T-helper 1 cell (primary cell): ENCODE results near the gene ACTL8.

Experiments
- DNase-seq, 5 donors: peaks; one replicate each; pipeline ENCODE4 v3.0.0-alpha.2; 2012 to 2020
- total RNA-seq, 4 donors: gene quantifications; one replicate each; lab custom pipeline; 2026; lab: John Stamatoyannopoulos, UW

Gene ACTL8, protein sequence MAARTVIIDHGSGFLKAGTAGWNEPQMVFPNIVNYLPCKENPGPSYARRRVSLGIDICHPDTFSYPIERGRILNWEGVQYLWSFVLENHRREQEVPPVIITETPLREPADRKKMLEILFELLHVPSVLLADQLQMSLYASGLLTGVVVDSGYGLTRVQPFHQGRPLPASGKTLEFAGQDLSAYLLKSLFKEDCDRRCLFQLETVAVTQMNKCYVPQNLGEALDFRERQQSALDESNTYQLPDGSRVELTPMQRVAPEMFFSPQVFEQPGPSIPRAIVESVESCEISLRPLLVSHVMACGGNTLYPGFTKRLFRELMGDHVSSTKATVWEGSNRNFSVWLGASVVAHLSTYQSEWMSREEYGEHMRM
- total RNA-seq: 0 reads per million in 4 donors

DNA sequence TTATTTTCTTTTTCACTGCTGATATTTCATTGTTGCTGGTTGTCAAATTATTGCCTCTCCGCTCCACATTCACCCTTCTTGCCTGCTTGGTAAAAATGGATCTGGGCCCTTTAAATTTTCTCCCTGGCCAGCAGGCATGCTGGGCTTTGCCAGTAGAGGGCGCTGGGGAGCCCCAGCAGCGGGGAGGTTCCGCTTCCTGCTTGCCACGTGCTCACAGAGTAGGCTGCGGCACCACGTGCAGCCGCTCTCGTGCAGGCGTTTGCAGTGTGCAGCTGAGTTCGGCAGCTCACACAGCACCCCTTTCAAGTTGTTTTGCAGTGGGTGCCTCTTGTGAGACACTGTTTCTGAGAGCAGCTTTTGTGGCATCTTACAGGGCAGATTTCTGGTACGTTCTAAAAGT, at the start of gene ACTL8:
Gene ACTL8 (plus strand): TSS at position 214 of the 400 bp plus-strand sequence. CDS start 67,676 bp downstream, outside the sequence.
- no peak for DNase-seq

DNA sequence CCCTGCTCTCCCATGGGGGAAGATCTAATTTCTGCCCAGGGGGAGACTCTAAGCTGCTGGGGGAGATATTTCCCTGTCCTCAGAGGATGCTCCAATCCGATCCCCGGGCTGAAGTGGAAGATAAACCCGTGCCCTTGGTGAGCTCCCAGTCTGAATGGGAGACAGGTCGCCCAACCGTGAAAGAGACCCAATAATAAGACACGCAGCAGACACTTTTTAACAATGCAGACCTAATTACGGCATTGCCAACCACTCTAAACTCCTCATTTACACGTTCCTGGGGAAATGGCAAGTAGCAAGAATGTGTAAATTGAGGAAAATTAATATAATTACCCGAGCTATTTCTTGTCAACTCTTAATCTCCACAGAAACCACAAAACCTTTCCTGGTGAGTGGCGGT, 48.7 kb upstream of the ACTL8 start:
- DNase-seq: no peak

DNA sequence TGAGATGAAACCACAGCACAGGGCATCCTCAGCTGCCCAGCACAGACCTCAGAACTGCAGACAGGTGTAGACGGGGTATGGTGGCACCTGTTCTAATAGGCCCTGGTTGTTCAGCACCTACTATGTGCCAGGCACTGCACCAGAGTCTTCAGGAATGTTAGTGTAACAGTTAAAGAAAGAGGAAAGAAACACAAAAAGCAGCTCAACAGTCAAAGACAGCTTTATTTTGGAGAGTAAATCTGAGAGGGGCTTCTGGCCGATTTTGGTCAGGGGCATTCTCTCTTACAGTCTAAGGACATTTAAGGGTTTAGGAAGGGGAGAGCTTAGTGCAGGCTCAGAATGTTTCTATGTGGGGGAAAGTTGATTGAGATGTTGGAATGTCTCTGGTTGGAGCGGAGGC, 45.2 kb upstream of the ACTL8 start:
- DNase-seq: no peak

DNA sequence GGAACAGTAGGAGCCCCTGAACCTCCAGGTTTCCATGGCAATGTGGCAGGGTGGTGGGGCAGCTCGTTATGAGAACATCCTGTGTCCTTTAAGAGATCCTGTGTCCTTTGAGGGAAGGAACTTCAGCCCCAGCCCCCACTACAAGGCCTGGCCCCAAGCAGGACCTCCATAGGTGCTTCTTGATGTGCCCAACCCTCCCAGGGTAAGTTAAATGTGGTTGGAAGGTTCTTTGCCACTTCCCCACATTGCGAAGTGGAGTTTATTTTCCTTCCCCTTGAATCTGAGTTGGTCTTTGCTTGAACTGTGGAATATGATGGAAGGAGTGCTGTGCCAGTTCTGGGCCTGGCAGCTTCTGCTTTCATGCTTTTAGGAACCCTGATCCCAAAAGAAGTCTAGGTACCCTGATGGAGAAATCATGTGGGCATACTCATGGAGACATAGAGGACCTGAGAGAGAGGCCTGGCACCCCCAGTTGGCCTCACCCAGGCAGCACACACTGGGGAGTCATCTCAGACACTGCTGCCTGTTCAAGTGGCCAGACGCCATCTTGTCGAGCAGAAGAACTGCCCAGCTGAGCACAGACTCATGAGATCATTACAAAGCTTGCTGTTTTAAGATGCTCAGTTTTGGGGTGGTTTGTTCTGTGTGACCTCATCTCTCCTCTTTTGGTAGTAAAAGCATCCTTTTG, 44.1 kb upstream of the ACTL8 start:
- DNase-seq: no peak

DNA sequence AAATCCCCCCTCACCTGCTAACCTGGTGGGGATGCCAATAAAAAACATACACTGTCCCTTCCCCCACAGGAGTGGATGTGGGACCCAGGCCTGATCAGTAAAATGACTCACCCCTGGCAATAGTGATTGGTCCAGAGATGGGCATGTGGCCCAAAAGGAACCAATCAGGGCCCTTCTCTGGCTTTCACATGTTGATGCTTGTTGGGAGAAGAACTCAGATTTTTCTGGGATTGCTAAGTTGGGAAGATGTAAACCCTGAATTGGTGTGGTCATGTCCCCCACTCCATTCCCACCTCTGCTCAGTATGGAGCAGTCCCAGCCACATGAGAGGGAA, 43.6 kb upstream of the ACTL8 start:
- DNase-seq: no peak

DNA sequence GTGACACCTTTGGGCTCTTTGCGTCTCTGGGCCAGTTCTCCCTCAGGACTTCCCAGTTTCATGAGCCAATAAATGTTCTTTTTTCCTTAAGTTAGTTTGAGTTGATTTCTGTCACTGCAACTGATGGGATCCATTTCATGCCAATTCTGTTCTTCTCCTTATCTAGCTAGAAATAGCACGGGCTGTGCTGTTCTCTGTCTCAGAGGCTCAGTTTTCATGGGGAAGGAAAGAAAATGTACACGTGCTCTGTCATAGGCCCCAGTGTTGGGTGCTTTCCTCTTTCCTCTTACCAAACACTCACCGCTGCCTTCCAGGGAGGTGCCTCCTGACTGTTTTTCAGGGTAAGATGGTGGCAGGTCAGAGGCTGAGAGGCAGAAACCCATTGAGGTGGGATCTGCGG, 43.2 kb upstream of the ACTL8 start:
- DNase-seq: no peak

DNA sequence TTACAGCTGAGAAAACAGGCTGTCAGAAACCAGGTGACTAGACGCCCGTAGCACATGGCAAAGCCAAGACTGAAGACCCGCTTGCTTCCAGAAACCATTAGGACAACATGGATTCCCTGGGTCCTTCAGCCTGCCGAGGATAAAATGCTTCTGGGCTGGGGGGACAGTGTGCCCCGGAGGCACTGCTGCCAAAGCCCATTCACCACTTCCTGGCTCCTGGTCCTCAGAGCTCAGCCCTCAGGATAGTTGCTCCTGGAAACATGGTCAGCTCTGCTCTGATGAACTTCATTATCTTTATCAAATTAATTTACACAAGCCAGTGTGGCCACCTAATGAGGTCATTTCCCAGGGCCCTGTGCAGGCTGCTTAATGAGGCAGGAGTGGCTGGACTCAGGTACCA, 41.1 kb upstream of the ACTL8 start:
- no peak for DNase-seq

DNA sequence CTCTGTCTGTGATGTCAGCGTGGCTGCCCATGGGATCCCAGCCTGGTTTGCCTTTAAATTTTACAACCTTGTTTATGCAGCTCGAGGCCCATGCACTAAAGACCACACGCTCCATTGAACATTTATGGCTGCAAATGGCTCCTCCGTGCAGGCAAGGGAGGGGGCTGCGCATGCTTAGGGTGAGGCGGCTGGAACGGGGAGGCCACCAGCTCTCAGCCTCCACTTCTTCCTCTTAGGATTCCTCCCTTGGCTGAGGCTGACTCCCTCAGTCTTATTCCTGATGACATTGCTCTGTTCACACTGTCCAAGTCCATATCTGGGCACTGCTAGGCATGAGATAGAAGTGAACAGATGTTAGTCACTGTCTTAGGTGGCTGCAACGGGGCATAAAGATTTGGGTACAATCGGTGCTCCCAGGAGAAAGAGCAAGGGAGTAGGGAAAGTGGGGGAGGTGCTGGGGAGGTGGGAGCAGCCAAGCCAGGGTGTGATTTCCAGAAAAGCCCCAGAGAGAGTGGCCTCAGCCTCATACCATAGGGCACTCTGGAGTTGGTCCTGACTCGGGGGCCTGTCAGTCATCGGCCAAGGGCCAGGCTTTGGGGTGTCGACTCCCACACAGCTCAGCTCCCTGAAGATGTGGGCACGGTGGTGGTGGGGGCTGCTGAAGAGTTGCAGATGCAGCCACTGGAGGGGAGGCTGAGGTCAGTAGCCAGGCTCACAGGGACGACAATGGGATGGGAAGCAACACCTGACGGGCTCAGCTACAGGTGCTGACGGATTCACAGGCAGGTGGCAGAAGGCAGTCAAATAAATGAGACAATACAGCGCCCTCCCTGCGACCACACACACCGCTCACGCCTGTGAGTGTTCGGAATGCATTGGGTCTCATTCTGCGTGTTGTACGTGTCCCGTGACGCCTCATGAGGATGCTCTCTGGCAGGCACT, 37.3 kb upstream of the ACTL8 start:
- no peak for DNase-seq

DNA sequence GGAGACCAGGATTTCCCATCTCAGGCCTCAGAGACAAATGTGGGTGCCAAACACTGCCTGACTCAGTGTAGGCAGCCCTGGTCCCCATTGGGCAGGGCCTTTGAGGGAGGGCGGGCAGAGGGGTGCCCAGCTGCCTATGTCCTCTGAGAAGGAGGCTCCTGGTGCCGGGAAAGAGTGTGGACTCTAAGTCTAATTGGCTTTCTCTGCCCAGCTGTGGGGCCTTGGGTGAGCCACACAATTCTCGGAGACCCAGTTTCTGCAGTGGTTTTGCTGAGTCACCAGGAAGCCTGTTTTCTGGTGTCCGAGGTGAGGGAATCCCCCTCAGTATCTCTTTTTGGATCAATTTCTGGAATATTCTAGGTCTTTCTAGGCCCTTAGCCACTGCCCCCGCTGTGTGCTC, 35.3 kb upstream of the ACTL8 start:
- DNase-seq: no peak

DNA sequence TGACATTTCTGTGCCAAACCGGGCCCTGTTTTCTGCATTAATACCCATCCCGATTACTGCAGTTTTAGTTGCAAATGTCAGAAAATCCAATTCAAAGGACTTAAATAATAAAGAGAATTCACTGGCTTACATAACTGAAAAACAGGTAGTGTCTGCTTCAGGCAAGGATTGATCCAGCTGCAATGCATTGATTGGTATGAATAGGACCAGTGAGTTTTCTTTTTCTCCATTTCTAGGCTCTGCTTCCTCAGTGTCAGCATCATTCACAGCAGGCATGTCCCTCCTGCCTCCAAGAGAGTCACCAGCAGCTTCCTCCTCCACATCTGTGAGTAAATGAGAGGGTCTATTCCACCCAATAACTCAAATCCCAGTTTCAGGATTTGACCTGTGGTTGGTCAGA, 33.7 kb upstream of the ACTL8 start:
- DNase-seq: no peak

DNA sequence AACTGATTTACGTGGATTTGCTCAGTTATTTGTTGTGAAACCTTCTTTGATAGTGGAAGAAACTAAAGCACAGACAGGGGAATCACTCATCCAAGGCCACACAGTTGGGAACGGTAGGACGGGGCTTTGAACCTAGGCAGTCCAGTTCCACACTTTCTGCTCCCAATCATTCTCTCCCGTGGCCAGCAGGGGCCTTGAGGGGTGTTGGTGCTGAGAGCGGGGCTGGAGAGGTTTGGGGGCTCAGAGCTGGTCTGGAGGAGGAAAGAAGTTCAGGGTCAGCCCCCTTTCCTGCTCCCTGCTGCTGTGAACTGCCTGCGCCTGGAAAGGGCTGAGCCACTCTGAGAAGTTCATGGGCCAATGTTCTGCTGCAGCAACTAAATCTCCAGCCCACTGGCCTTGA, 31.4 kb upstream of the ACTL8 start:
- no peak for DNase-seq

DNA sequence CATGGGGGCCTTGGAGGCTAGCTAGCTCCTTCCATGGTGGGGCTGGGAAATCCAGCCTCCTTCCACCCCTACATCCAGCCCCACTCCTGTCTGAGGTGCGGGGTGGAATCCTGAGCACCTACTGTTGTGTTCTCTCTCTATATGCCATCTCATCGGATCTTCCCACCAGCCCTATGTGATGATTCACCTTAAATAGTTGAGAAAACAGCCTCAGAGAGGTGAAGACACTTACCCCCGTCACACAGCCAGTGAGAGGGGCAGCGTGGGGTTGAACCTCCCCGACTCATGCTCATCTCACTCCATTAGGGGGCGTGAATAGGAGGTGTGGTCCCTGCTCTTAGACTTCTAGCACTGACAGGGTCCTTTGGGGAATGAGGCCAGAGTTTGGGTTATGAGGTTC, 31.0 kb upstream of the ACTL8 start:
- DNase-seq: no peak

DNA sequence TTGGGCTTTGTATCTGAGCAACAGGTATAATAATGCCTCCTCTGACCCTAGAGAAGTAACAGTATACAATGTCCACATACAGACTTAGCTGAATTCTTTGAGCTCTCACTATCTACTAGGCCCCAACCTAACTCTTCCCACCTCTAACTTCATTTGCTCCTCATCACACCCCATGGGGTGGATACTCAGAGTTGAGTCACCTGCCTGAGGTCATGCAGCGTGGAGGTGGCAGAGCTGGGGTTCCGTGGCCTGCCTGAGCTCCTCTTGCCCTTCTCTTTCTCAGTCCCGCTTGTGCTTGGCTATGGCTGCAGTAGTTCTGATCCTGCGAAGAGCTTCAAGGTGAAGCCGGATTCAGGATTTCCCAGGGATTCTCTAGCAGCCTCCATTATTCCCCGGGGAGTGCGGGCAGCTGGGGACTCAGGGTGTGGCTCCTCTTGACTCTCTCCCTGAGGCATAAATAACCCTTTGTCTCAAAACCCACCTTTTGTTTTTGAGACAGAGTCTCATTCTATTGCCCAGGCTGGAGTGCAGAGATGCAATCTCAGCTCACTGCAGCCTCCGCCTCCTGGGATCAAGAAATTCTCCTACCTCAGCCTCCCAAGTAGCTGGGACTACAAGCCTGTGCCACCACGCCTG, 29.9 kb upstream of the ACTL8 start:
- DNase-seq: no peak

DNA sequence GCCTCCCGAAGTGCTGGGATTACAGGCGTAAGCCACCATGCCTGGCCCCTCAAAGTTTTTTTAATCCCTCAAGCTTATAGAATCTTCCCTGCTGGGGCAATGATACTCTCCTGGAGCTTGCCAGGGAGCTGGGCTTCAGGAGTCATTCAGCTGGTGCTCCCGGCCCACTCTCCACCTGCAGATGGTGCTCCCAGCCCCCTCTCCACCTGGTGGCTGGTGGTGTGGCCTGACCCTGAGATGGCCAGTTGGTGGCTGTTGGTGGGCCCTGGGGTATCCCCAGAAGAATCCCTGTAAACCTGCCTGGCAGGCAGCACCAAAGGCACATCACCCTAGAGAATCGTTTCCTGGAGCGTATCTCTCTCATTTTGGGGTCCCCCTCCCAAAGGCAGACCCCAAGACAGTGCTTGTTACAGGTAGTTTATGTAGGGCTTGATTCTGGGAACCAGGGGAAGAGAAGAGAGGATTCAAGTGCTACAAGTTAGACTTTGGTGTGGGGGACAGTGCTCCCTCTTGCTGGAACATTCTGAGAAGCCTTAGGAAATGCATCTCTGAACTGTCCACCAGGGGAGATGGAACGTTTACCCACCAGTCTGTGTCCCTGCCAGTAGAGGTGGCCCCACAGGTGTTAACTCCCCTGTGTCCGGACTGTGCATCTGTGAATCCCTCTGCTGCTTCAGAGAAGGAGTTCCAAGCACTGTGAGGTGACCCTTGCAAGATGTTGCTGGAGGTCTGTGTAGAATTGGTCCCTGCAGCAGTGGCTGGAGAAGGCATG, 29.1 kb upstream of the ACTL8 start:
- DNase-seq: no peak

DNA sequence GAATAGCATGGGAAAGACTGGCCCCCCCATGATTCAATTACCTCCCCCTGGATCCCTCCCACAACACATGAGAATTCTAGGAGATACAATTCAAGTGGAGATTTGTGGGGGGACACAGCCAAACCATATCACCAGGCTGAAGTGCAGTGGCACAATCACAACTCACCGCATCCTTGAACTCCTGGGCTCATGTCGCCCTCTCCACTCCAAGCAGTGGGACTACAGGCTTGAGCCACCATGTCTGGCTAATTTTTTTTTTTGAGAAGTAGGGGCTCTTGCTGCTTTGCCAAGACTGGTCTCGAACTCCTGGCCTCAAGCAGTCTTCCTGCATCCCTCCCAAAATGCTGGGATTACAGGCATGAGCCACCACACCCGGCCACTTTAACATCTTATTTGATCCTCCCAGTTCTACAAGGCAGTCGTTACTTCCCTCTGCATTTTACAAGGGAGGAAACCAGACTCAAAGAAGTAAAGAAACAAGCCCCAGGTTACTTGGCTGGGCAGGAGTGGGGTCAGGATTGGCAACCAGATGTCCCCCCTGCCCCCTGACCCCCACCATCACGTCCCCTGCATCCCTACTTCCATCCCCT, 26.9 kb upstream of the ACTL8 start:
- no peak for DNase-seq

DNA sequence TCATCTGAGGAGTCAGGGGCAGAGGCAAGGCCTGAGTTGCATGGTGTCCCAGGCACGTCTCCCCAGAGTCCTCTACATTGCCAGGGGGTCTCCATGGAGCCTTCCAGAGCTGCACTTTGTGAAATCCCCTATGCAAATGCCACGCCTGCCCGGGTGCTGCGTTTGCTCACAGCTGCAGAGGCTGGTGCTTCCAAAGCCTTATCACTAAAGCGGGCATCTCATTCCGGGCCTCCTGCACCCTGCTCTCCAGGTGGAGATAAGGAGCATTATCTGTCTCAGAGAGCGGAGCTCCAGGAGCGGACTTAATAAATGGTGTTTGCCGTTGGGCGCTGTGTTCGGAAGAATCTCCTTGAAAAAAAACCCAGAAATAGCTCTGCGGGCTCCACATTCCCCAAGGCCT, 25.9 kb upstream of the ACTL8 start:
- no peak for DNase-seq

DNA sequence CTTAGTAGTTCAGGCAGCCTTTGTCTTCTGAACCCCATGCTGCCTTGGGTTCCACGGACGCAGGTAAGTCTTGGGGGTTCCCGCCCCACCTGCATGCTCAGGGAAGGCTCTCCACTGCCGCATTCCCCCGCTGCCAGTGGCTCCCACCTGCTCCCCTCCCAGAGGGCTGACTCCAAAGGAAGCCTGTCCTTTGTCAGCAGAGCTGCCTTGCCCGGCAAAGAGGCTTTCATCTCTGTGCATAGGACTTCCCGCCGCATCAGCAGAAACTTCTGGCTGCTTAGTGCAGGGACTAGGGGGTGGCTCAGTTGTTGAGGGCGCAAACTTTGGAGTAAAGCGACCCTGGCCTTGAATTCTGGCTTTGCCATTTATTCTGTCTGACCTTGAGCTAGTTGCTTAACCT, 25.2 kb upstream of the ACTL8 start:
- DNase-seq: no peak

DNA sequence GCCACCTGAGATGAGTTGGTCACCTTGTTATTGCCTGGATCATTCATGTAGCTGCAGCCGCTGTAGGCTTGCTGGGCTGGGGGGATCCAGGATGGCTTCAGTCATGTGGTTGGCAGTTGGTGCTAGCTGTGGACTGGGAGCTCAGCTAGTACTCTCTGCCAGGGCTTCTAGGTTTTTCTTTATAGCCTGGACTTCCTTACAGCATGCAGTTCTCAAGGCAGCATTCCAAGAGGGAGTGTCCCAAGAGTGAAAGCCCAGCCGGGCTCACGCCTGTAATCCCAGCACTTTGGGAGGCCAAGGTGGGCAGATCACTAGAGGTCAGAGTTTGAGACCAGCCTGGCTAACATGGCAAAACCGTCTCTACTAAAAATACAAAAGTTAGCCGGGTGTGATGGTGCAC, 23.7 kb upstream of the ACTL8 start:
- no peak for DNase-seq

DNA sequence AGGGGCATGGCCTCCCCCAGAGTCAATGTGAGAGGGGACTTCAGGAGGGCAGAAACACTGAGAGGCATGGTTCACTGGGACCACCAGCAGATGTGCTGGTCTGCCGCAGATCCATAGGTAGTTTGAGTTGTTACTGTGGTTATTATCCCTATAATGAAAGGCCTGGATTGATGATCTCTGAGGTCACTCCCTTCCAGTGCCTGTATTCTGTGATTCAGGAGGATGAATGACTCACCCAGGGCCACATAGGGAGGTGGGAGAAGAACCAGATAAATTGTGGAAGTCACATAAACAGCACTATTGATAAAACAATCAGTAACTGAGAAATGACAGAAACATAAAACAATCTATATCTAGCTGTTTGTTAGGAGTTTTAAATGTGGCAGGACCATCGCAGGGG, 22.7 kb upstream of the ACTL8 start:
- DNase-seq: no peak

DNA sequence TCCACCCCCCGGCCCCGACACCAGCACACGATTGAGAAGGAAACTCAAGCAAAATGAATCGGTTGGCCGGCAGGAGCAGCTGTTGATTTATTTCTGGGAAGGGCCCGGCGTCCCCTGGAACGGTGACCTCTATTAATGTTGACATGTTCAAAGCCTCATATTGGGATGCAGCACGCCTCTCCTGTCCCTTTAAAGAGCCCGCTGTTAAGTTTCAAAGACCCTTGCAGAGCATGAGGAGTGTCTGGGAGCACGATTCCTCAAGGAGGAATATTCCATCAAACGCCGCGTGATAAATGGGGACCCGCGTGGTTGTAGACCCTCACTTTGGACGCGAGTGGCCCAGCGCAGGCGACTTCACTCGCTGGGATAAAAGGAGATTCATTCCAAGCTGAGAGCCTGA, 21.5 kb upstream of the ACTL8 start:
- DNase-seq: no peak

DNA sequence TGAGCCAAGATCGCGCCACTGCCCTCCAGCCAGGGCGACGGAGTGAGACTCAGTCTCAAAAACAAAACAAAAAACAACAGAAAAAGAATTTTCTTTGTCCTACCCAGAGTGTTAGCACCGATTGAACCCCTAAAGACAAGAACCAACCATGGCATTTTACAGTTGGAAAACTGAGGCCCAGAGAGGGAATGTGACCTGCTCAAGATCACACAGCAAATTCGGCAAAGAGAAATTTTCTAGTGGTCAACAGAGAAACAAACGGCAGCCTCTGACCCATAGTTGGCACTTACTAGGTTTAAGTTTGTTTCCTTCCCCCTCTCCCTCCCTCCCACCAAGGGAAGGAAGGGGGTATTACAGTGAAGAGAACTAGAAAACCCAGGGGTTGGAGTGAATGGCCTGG, 20.5 kb upstream of the ACTL8 start:
- no peak for DNase-seq

DNA sequence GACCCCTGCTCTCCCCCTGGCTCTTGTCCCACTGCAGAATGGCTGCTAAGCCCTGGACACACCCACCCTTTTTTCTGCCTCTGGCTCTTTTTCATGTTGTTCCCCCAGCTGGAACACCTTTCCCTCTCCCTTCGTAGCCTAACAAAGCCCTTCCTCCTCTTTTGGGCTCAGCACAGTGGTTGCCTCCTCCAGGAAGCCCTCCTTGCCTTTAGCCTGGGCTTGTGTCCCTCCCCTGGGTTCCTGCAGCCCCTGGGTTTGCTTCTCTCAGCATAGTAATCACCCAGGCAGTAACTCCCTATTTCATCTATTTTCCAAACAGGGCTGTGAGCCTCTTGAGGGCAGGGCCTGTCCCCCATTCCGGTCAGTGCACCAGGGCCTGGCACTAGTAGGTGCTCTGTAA, 19.8 kb upstream of the ACTL8 start:
- no peak for DNase-seq
